NCI-H2029 treated with DMSO at 0.1 percent for 48 hours (cell line): ENCODE measurements around the gene PKN1.
"Not testable (repeated sequence)": the region's sequence is repeated elsewhere in the genome, so short reads cannot be mapped to it uniquely, and the experiment has no call there.

Source experiments
- DNase-seq: peaks from one replicate; lab custom pipeline; 2025; lab: John Stamatoyannopoulos, UW

The PKN1 gene

GRCh38 chr19:14430712-14431111 lies 2.4 kb upstream of the PKN1 start:
- no peak for DNase-seq

GRCh38 chr19:14433554-14434501 lies 722 bp downstream of the PKN1 start:
- peak; percentile 53 for DNase-seq

DNA sequence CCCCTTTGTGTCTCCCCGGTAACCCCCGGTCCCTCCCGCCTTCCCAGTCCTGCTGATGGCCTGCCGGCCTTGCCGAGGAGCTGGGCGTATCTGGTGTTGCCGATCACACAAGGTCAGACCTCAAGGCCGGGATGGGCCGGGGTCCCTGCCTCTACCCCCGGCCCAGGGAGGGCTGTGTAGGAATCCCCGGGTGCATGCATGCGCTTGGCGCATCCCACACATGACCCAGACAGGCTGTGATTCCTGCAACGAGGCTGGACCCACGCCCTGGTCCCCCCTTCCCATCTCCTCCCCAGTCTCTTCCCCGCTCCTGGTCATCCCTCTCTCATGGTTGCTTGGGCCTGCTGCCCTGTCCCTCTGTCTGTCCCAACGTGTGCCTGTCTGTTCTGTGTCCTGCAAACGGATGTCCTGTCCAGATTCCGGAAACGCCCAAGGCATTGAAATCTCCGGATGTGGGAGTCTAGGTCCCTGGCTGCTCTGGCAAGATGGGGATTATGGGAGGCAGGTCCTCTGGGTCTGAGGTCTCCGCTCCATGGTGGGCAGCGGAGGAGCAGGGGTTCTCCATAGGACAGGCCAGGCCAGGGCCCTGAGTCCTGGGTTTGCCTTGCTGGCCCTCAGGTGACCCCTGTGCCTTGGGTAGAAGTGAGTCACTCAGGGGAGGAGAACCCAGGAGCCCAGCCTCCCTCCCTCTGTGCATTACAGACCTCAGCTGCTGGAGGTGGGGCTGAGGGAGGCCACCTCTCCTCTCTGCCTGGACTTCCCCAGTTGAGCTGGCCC lies 1.6 kb downstream of the PKN1 start:
- DNase-seq, result no peak

GRCh38 chr19:14435320-14436050 lies 2.4 kb downstream of the PKN1 start:
- no peak for DNase-seq

GRCh38 chr19:14437578-14438140 lies 4.6 kb downstream of the PKN1 start:
- DNase-seq, result no peak

- DNase-seq, result no peak
Measured at GRCh38 chr19:14439014-14439413, 5.9 kb downstream of the PKN1 start.

DNA sequence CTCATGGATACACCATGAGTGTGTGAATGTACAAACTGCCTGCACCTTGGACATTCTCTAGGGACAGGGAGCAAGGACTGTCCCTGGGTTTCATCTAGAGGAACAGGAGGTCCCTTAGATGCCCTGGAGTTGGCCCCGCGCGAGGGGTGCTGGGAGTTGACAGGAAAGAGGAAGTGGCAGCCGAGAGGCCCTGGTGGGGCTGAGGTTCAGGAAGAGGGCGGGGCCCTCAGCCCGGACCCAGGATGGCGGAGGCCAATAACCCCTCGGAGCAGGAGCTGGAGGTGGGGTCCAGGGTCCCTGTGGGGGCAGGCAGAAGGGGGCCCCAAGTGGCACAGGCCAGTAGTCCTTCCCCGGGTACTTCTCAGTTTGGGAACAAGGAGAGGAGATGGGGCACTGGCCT lies 6.9 kb downstream of the PKN1 start:
- DNase-seq, result no peak

GRCh38 chr19:14441041-14441938 lies 8.2 kb downstream of the PKN1 start:
- no peak for DNase-seq

DNA sequence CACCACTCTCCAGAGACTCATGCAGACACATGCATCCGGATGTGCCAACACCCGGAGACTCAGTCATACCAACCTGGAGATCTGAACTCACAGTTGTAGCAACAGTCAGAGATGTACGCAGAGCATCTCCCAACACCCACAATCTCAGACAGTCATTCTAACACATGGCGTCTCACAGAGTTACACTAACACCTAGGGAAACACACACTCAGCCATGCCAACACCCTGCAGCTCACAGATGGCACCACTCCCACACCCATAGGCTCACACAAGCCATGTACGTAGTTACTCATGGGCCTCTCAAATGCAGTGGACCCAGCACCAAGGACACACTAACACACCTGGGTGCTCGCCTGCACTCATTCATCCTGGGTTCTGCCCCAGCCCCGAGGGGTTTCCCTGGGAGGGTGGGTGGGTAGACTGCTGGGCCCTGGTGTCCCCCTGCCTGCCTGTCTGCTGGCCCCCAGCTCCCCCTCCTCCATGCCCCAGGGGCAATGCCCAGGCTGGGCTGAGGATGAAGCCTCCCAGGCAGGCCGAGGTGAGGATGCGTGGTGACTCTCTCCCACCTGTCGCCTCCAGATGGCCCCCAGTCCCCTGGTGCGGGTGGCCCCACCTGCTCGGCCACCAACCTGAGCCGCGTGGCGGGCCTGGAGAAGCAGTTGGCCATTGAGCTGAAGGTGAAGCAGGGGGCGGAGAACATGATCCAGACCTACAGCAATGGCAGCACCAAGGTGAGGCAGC lies 10.0 kb downstream of the PKN1 start:
- DNase-seq, result no peak

DNA sequence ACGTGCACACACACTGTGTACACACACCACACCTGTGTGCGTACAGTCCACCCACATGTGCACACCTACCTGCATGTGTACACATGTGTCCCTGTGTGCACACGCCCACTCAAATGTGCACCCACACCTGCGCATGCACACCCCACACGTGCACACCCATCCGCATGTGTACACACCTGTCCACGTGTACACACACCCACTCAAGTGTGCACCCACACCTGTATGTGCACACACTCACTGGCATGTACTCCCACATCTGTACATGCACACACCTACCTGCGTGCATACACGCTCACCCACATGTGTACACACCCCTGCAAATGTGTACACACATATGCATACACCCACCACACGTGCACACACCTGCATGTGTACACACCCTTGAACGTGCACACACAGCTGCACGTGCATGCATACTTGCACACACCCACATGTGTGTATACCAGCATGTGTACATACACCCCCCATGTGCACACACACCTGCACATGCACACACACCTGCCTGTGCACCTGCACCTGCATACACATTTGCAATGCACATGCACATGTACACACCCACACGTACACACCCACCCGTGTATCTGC lies 10.6 kb downstream of the PKN1 start:
- DNase-seq, result no peak

- DNase-seq, result no peak
Measured at GRCh38 chr19:14446336-14447036, 13.4 kb downstream of the PKN1 start.

- no peak for DNase-seq
Measured at GRCh38 chr19:14449321-14449720, 16.2 kb downstream of the PKN1 start.

DNA sequence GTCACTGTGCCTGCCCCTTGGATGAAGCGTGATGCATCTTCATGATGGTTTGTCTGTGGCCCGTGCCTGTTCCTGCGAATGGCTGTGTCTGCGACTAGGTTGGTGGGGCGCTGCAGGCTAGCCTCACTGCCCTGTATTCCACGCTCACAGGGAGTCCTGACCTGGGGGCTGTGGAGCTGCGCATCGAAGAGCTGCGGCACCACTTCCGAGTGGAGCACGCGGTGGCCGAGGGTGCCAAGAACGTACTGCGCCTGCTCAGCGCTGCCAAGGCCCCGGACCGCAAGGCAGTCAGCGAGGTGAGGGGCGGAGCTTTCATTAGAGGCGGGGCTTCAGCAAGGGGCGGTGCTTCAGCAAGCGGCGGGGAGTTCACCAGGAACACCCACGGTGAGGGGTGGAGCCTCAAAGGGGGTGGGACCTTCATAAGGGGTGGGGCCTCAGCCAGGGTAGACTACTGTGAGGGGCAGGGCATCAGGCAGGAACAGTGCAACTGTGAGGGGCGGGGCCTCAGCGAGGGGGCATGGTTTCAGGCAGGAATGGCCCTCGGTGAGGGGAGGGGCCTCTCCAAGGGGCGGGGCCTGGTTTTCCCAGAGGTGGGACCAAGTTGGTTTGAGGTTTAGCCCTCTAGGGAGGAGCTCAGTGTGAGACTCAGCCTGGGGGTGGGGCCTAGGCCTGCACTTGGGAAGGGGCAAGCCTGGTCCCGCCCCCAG lies 17.2 kb downstream of the PKN1 start:
- no peak for DNase-seq

DNA sequence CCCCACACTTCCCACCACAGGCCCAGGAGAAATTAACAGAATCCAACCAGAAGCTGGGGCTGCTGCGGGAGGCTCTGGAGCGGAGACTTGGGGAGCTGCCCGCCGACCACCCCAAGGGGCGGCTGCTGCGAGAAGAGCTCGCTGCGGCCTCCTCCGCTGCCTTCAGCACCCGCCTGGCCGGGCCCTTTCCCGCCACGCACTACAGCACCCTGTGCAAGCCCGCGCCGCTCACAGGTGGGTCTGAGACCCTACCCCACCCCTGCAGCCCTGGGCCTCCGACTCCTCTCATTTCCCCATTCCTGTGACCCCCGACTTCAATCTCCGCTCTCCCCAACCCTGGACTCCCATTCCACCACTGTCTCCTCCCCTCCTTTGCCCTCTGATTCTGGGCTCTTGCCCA lies 17.8 kb downstream of the PKN1 start:
- DNase-seq, result no peak

DNA sequence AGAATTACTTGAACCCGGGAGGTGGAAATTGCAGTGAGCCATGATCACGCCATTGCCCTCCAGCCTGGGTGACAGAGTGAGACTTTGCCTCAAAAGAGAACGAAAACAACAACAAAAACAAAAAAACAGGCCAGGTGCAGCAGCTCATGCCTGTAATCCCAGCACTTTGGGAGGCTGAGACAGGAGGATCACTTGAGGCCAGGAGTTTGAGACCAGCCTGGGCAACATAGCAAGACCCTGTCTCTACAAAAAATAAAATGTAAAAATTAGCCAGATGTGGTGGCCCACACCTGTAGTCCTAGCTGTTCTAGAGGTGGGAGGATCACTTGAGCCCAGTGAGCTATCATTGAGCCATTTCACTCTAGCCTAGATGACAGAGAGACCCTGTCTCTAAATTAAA lies 19.2 kb downstream of the PKN1 start:
- DNase-seq, result not testable (repeated sequence)

GRCh38 chr19:14459703-14460102 lies 26.6 kb downstream of the PKN1 start:
- DNase-seq, result no peak

GRCh38 chr19:14460935-14461334 lies 27.8 kb downstream of the PKN1 start:
- no peak for DNase-seq

DNA sequence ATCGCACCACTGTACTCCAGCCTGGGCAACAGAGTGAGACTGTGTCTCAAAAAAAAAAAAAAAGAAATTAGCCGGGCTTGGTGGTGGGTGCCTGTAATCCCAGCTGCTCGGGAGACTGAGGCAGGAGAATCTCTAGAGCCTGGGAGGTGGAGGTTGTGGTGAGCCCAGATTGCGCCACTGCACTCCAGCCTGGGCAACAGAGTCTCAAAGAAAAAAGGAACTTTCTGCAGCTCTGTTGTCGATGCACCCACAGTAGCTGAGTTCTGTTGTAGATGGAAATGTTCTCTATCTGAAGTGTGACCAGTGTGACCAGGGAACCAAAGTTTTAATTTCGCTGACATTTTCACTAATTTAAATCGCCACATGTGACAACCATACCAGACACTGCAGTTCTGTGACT lies 29.3 kb downstream of the PKN1 start:
- DNase-seq, result not testable (repeated sequence)

DNA sequence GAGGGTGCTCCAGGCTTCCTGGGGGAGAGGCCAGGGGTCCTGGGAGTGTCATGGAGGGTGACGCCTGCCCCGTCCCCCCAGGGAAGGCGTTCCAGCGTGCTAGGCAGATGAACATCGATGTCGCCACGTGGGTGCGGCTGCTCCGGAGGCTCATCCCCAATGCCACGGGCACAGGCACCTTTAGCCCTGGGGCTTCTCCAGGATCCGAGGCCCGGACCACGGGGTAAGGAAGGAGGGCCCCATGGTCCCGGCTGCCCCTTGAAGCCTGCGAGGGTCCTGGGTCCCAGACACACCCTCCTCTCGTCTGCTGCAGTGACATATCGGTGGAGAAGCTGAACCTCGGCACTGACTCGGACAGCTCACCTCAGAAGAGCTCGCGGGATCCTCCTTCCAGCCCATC lies 30.6 kb downstream of the PKN1 start:
- DNase-seq, result no peak
